Activated T-cell treated with anti-CD3 and anti-CD28 coated beads, Interleukin-2, amount 50 U/mL, for 4 hours (primary cell): ENCODE data around the gene SATB2. TPM values are rescaled to one million over a fixed set of nuclear protein-coding genes. Genes with fewer than 3 reads are reported as not detected.

Source experiments
- ATAC-seq, 2 donors: fragments of 200-7000 bp; cut with Tn5 transposase; one replicate each; pipeline ENCODE4 v1.10.0; 2021
- DNase-seq: peaks from one replicate; pipeline ENCODE4 v3.0.0-alpha.2; 2020
- H3K27me3 Mint-ChIP-seq: one replicate; pipeline ENCODE4 v1.8.0; 2021; ENCODE audit warnings: low read depth, mixed read lengths
- H3K36me3 Mint-ChIP-seq: one replicate; pipeline ENCODE4 v1.8.0; 2022; ENCODE audit warnings: mixed read lengths; ENCODE audit not compliant: insufficient read depth
- H3K4me1 Mint-ChIP-seq: one replicate; pipeline ENCODE4 v1.8.0; 2021; ENCODE audit warnings: low read depth, mixed read lengths
- H3K4me3 Mint-ChIP-seq: one replicate; pipeline ENCODE4 v1.8.0; 2021; ENCODE audit warnings: mild to moderate bottlenecking, moderate library complexity, mixed read lengths
- H3K9me3 Mint-ChIP-seq: one replicate; pipeline ENCODE4 v1.8.0; 2021; ENCODE audit warnings: mixed read lengths
- total RNA-seq, 3 donors: library from RNA; stranded (reverse); gene quantifications; one replicate each; pipeline ENCODE4 v1.2.1, GENCODE V29; 2021

SATB2 gene
- total RNA-seq, 3 donors from 2014 or later, result 0.14 to 0.30 (median 0.18) TPM

DNA sequence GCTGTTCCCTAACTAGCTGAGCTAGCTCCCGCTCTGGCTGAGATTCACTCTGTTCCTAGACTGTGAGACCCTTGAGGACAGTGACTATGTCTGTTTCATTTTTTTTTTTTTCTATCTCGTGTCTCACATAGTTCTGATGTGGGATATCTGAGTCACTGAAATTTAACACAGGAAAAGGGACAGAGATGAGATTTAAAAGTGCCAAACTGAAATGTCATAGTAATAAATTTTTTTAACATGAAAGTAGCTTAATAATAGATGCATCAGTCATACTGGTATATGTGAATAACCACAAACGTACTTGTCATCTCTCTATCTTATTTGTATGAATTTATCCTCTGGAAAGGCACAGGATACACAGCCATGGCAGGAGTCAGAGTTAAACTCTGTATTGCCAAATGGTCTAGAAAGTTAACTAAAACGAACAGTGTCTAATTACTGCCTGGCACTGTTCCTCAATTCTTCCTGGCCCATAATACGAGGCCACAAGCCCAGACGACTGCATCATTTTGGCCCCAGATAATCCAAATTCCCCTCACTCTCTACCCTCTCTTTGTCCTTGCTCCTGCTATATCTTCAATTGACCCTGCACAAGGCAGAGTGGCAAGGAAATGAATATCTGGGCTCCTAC lies 87.5 kb downstream of the SATB2 start:
- DNase-seq, result no peak
- H3K4me1 Mint-ChIP-seq, result no peaks in the 10 kb centered on the region
- no peaks in the 10 kb centered on the region for H3K9me3 Mint-ChIP-seq
- H3K36me3 Mint-ChIP-seq, result no peaks in the 10 kb centered on the region
- no peak for ATAC-seq
- peaks cover 4% of the 10 kb centered on the region for H3K27me3 Mint-ChIP-seq
- no peak overlapping the region for H3K4me3 Mint-ChIP-seq

DNA sequence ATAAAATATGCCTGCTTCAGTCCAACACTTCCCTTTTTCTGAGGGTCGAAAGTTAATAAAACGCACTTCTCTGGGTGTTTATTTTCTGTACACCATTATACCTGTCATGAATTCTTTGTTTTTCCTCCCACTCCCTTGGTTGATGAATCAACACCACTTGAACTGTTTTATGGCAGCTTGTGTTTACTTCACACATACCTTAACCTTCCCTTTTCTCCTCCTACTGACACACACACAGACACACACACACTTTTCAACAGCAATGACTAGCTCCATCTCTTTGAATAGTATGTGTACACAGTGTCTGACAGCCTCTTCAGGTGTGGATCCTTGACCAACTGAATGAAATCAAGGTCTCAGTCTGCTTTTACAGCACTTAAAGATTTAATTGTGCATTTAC lies 91.3 kb downstream of the SATB2 start:
- peaks cover 4% of the 10 kb centered on the region for H3K27me3 Mint-ChIP-seq

DNA sequence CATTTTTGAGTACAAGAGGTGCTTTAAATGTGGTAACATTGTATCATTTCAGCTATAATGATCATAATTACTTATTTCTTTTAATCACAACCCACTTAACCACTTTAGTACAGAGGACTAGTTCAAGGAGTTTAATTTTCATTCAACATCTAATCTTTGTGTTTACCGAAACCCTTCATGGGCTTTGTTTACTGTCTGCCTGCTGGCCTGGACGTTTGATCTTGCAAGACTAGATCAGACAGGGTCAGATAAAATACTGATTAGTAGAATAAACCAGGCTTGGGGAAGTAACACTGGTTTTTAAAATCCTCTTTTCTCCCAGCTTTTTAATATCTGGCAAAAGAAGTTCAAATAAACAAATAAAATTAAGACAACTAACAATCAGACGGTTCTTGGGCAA lies 93.6 kb downstream of the SATB2 start:
- no peak for DNase-seq
- Mint-ChIP-seq H3K27me3 (peaks cover 4% of the 10 kb centered on the region), H3K36me3 (no peaks in the 10 kb centered on the region), H3K9me3 (no peaks in the 10 kb centered on the region), H3K4me1 (no peaks in the 10 kb centered on the region), H3K4me3 (no peak overlapping the region)
- no peak for ATAC-seq

More for the DNA sequence above, 91.3 kb downstream of the SATB2 start:
- H3K9me3 Mint-ChIP-seq, result no peaks in the 10 kb centered on the region
- no peak for DNase-seq
- H3K36me3 Mint-ChIP-seq, result no peaks in the 10 kb centered on the region
- H3K4me3 Mint-ChIP-seq, result no peak overlapping the region
- no peak for ATAC-seq
- H3K4me1 Mint-ChIP-seq, result no peaks in the 10 kb centered on the region

DNA sequence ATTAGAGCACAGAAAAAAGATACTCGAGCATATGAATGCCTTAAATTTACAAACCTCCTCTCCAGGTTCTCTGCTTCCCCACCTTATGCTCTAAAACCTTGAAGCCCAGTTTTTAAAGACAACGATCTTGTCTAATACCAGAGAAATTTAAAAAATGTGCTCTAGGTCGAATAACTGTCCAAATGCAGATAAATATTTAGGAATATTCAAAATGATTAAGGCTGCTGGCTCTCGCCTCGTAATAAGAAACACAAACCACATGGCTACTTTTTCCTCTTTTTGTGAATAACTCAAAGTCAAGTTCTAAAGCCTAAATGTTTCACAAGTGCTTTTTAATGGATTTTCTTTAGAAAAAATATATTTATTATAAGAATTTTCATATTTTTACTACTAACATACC lies 101.3 kb downstream of the SATB2 start:
- DNase-seq (no peak), ATAC-seq (no peak)
- no peaks in the 10 kb centered on the region for H3K27me3 Mint-ChIP-seq

DNA sequence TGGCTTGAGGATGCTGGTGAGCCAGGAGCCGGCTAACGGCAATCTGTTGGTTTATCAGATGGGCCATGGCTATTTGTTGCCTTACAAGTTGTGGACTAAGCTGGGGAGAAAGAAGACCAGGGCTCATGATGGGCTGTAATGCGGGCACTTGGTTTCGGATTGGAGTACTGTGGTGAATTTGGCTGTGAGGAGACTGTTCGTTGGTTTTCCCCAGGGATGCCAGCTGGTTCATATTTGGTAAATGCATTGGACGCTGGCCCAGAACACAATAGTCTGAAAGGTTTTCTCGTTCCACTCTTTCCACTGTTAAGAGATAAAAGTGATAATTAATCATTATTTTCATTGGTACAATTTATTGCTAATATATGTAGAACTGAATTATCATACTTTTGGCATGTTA lies 108.9 kb downstream of the SATB2 start:
- Mint-ChIP-seq H3K36me3 (no peaks in the 10 kb centered on the region), H3K9me3 (peaks cover 5% of the 10 kb centered on the region), H3K27me3 (no peaks in the 10 kb centered on the region), H3K4me1 (no peaks in the 10 kb centered on the region), H3K4me3 (no peak overlapping the region)
- no peak for DNase-seq
- ATAC-seq, result no peak

More for the DNA sequence above, 101.3 kb downstream of the SATB2 start:
- H3K9me3 Mint-ChIP-seq, result no peaks in the 10 kb centered on the region
- H3K36me3 Mint-ChIP-seq, result no peaks in the 10 kb centered on the region
- no peak overlapping the region for H3K4me3 Mint-ChIP-seq
- H3K4me1 Mint-ChIP-seq, result no peaks in the 10 kb centered on the region

DNA sequence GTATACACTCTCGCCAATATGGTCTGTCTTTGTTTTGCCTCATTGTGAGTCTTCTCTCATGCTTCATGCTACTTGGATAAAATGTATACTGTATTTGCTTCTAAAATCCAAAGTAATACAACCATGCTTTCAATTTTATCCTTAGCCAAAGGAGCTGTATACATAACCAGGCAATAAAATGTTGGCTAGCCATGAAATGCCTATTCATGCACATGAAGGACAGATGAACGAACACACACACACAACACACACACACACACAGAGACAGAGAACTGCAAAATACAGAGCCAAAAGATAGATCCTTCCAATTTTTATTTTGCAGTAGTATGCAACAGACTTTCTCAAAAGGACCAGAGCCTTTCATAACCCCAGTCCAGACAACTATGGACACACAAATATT lies 113.7 kb downstream of the SATB2 start:
- Mint-ChIP-seq H3K9me3 (peaks cover 5% of the 10 kb centered on the region), H3K4me3 (no peak overlapping the region), H3K4me1 (no peaks in the 10 kb centered on the region), H3K36me3 (no peaks in the 10 kb centered on the region), H3K27me3 (no peaks in the 10 kb centered on the region)
- ATAC-seq (no peak), DNase-seq (no peak)

DNA sequence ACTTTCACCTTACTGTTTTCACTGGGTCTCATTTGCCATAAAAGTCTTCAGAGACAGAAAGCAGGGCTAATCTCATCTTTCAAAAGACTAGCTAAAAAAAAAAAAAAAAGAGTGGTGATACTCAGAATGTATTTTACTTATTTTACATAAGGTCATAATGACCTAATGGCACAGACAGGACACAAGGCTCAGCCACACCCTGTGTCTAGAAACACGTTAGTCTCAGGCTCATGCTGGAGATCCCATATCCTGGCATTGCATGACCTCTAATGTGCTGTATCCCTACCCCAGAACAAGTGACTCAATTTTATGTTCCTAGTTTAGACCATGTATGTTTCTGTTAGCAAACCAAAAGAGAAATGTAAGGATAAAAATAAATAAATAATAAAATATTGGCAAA lies 115.4 kb downstream of the SATB2 start:
- no peak for ATAC-seq
- Mint-ChIP-seq H3K4me1 (no peaks in the 10 kb centered on the region), H3K4me3 (no peak overlapping the region), H3K27me3 (no peaks in the 10 kb centered on the region), H3K36me3 (no peaks in the 10 kb centered on the region), H3K9me3 (peaks cover 5% of the 10 kb centered on the region)
- no peak for DNase-seq

DNA sequence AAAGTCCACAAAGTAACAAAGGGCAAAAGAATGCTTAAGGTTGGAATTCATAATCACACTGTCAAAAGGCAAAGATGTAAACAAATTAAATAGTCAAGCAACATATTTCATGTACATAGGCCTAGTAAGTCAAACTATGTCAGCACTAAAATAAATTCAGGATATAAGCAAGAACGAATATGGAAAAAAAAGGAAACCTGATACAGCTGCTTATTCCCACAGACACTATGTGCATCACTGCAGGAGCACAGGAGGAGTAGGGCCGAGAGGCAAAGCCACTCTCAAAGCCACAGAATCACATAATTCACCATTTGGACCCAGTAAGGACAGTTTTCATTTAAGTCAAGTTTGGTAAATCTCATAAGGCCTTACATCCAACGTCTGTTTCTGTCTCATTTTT lies 116.6 kb downstream of the SATB2 start:
- Mint-ChIP-seq H3K36me3 (no peaks in the 10 kb centered on the region), H3K4me1 (no peaks in the 10 kb centered on the region), H3K9me3 (peaks cover 5% of the 10 kb centered on the region), H3K27me3 (no peaks in the 10 kb centered on the region), H3K4me3 (no peak overlapping the region)
- ATAC-seq (no peak), DNase-seq (no peak)

DNA sequence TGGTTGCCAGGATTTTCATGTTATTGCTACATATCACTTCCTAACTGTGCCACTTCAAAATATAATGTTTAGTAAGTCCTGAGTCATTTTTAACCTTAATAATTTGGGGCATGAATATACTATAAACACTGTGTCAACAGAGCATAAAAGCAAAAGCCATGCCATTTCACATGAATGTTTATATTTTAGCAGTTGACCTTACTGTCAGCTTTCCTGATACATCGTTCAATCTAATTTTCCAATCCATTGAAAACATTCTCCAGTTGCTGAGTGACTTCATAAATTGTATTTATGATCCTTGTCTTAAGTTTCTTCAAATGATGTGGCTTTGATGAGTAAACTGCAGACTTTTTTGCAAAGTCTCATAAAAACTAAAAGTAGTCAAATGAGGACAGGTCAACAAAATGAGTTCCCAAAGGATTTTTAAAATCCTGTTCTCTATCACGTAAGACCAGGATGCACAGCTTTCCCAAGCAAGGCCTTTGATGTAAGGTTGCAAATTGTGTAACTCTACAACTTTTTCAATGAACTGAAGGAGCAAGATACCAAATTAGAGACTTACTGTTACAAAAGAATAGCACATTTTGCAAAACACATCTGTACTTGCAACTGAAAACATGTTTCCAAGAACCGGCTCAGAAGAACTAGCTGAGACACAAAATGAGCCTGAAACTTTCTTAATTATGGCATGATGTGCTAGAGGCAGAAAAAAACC lies 117.7 kb downstream of the SATB2 start:
- H3K36me3 Mint-ChIP-seq, result no peaks in the 10 kb centered on the region
- no peak overlapping the region for H3K4me3 Mint-ChIP-seq
- no peaks in the 10 kb centered on the region for H3K27me3 Mint-ChIP-seq
- no peaks in the 10 kb centered on the region for H3K4me1 Mint-ChIP-seq
- ATAC-seq, result no peak
- DNase-seq, result no peak
- H3K9me3 Mint-ChIP-seq, result peaks cover 5% of the 10 kb centered on the region

DNA sequence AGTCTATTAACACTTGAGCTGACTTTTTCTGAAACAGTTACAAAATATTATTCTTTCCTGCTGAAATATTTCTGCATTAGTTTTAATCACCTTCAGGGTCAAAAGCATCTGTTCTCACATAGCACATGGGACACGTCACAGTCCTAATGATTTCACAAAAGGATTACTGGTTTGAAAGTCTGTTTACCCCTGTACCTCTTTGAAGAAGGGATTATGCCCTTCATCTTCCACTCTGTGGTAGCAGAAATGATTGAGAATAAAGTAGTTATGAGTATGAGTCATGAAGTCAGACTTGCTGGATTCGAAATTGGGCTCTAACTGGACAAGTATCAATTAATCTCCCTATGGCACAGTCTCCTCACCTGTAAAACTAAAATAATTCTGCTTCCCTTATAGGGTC lies 121.2 kb downstream of the SATB2 start:
- peaks cover 2% of the 10 kb centered on the region for H3K27me3 Mint-ChIP-seq
- H3K4me1 Mint-ChIP-seq, result no peaks in the 10 kb centered on the region
- no peaks in the 10 kb centered on the region for H3K36me3 Mint-ChIP-seq
- H3K4me3 Mint-ChIP-seq, result no peak overlapping the region
- DNase-seq (no peak), ATAC-seq (no peak)
- H3K9me3 Mint-ChIP-seq, result no peaks in the 10 kb centered on the region

DNA sequence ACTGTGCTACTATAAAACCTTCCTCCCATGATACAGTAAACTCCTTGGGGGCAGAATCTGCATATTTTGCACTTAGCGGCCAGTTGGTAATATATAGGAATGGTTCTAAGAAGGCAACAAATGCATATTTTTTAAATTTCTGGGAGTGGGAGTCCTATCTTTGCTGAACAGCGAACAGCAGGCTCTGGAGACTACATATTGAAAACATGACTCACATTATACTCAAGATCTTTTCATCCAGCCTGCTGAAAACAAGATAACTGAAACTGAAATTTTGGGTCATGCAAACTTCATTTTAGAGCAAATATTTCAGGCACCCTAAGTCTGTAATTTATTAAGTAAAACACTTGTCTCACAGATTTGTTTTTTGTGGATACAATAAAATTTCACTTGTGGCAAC lies 122.2 kb downstream of the SATB2 start:
- no peaks in the 10 kb centered on the region for H3K4me1 Mint-ChIP-seq
- no peak for ATAC-seq
- H3K27me3 Mint-ChIP-seq, result peaks cover 4% of the 10 kb centered on the region
- H3K36me3 Mint-ChIP-seq, result no peaks in the 10 kb centered on the region
- H3K9me3 Mint-ChIP-seq, result no peaks in the 10 kb centered on the region
- H3K4me3 Mint-ChIP-seq, result no peak overlapping the region
- no peak for DNase-seq

DNA sequence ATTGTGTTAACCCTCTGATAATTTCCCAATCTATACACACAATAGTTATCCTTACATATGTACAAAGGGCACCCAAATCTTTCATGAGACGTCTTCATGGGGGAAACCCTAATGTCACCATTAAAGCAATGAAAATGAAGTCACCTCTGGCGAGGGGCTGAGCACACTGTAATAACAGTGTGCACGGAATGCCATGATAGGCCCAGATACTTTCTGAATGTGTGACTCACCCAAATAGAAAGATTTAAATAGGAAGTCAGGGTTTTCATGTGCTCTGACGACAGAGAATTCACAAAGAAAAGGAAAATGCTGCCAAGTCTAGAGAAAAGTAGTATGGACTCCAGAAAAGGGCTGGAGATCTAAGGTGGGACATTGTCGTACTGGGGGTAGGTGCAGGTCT lies 128.3 kb downstream of the SATB2 start:
- no peak for ATAC-seq
- H3K9me3 Mint-ChIP-seq, result no peaks in the 10 kb centered on the region
- no peak for DNase-seq
- peaks cover 4% of the 10 kb centered on the region for H3K27me3 Mint-ChIP-seq
- no peak overlapping the region for H3K4me3 Mint-ChIP-seq
- H3K36me3 Mint-ChIP-seq, result no peaks in the 10 kb centered on the region
- no peaks in the 10 kb centered on the region for H3K4me1 Mint-ChIP-seq

DNA sequence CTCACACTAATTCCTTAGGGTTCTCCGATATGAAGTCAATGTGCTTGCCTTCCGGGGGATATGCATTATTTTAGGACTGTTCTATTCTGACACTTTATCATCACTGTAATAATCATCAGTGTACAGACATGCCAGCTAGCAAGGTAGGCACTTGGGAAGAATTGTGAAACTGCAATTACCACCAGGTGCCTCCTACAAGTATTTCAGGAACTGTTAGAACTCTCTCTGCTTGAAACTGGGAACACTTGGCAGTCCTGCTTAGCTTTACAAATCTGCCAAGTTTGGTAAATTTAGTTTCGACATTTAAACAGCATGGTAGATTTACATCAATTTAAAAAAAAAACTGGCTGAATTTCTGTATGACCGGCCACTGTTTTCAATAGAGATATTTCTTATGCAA lies 128.7 kb downstream of the SATB2 start:
- Mint-ChIP-seq H3K9me3 (no peaks in the 10 kb centered on the region), H3K4me1 (no peaks in the 10 kb centered on the region), H3K27me3 (peaks cover 4% of the 10 kb centered on the region), H3K36me3 (no peaks in the 10 kb centered on the region), H3K4me3 (no peak overlapping the region)
- DNase-seq (no peak), ATAC-seq (no peak)

DNA sequence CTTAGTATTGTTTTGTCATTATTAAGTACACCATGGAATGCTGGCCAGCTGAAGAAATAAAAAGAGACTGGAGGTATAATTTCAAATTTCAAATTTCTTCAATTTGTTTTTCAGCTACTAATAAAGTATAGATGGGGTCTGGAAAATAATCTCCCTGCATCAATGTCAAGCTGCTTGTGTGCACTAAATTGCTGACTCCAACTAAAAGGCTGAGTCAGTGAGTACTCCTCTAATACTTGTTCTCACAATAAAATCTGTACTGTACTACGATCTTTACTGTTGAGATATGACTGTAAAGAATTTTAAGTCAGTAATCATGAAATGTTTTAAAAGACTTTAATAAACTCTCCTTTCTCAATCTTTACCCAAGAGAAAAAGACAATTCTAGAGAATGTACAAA lies 131.9 kb downstream of the SATB2 start:
- Mint-ChIP-seq H3K9me3 (no peaks in the 10 kb centered on the region), H3K27me3 (no peaks in the 10 kb centered on the region), H3K36me3 (no peaks in the 10 kb centered on the region), H3K4me3 (no peak overlapping the region), H3K4me1 (no peaks in the 10 kb centered on the region)
- no peak for DNase-seq
- no peak for ATAC-seq

DNA sequence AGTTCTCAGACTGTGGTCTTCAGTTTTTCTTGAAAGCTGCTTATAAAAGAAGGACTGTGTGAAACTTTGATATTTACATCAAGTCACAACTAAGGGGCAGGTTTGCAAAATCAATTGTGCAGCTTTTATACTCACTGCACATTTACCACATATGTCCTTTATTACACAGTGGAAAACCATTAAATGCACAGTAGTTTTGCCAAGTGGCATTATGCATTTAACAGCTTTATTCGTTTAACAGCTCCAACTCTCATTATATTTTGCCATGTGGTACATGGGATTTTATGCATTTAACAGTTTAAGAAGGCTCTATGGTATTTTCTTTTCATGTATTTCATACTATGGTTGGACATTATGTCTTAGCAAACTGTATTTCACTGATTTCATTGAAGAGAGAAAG lies 135.6 kb downstream of the SATB2 start:
- Mint-ChIP-seq H3K4me3 (no peak overlapping the region), H3K9me3 (no peaks in the 10 kb centered on the region), H3K27me3 (no peaks in the 10 kb centered on the region), H3K4me1 (no peaks in the 10 kb centered on the region), H3K36me3 (no peaks in the 10 kb centered on the region)
- DNase-seq (no peak), ATAC-seq (no peak)
